ENCODE results near the gene RPLP1.

DNA sequence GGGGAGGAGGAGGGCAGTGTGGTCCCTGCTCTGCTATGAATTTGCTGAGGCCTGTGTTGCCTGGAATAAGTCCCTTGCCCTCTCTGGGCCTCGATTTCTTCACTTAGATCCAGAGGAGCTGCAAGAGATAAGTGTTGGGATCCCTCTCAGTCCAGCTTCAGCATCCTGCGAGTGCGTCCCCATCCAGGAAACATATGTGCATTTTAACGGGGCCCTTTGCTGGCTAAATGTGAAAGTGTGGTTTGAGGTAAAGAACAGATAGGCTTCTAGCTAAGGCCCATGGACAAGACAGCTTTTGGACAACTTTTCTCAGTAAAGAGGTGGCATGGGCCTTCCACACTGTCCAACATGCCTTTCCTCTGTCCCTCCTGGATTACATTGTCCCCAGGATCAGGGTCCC, 26.5 kb downstream of the RPLP1 start:
- no peak for TF ChIP-seq EP300 (IDR thresholded peaks at IDR 0.05)
- TF ChIP-seq, protein P1, sequence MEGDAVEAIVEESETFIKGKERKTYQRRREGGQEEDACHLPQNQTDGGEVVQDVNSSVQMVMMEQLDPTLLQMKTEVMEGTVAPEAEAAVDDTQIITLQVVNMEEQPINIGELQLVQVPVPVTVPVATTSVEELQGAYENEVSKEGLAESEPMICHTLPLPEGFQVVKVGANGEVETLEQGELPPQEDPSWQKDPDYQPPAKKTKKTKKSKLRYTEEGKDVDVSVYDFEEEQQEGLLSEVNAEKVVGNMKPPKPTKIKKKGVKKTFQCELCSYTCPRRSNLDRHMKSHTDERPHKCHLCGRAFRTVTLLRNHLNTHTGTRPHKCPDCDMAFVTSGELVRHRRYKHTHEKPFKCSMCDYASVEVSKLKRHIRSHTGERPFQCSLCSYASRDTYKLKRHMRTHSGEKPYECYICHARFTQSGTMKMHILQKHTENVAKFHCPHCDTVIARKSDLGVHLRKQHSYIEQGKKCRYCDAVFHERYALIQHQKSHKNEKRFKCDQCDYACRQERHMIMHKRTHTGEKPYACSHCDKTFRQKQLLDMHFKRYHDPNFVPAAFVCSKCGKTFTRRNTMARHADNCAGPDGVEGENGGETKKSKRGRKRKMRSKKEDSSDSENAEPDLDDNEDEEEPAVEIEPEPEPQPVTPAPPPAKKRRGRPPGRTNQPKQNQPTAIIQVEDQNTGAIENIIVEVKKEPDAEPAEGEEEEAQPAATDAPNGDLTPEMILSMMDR (IDR thresholded peaks at IDR 0.05): no peak

All from ovary (tissue), 3 donors.